A549 (cell line): ENCODE measurements around the gene ZNF331. TPM values are rescaled to one million over a fixed set of nuclear protein-coding genes. Genes with fewer than 3 reads are reported as not detected.
A peak's percentile ranks its signal among the peaks of the same experiment; 100 is the strongest.

Source experiments
- ATAC-seq, 2 experiments: fragments of 200-7000 bp in 1 of 2; fragments of >200 bp in 1 of 2; cut with Nextera tagmentation in 1 of 2; cut with Tn5 transposase in 1 of 2; 3 replicates each; pipeline versions ENCODE4 v1.8.0 to v1.9.1; 2018 to 2020; ENCODE audit warnings: mild to moderate bottlenecking in 1 of 2, moderate library complexity in 1 of 2
- CTCF ChIA-PET: fragments of 300-600 bp; sonication (Branson Sonifier 250); formaldehyde crosslinking; extraction: SDS; loops from one replicate; lab custom pipeline; 2021; ENCODE audit warnings: antibody characterized with exemption, inconsistent platforms; lab: Yijun Ruan, JAX
- POLR2A ChIA-PET: fragments of 350-600 bp; formaldehyde crosslinking; extraction: SDS; loops from one replicate; lab custom pipeline; 2021; ENCODE audit warnings: antibody characterized with exemption, inconsistent platforms; lab: Yijun Ruan, JAX
- DNase-seq, 2 experiments: peaks; one replicate each; pipeline versions ENCODE4 v3.0.0 to v3.0.0-alpha.2; 2011 to 2016; ENCODE audit warnings: low read depth in 1 of 2, low spot score in 1 of 2
- FAIRE-seq: peaks from 2 replicates; lab custom pipeline; 2011; peaks lifted over from hg19 to GRCh38; lab: Jason Lieb, UNC
- H3K27ac ChIP-seq, 2 experiments: fragments of >200 bp; sonication (Bioruptor Twin); formaldehyde crosslinking; 3 replicates each; pipeline ENCODE4 v1.5.1; 2016 to 2017
- H3K4me1 ChIP-seq: fragments of >200 bp; sonication (Bioruptor Twin); formaldehyde crosslinking; 3 replicates; pipeline ENCODE4 v1.6.1; 2016
- H3K4me2 ChIP-seq: fragments of >200 bp; sonication (Bioruptor Twin); formaldehyde crosslinking; 3 replicates; pipeline ENCODE4 v1.6.1; 2016
- H3K4me3 ChIP-seq: fragments of >200 bp; sonication (Bioruptor Twin); formaldehyde crosslinking; 3 replicates; pipeline ENCODE4 v1.5.1; 2016
- H3K9me3 ChIP-seq: fragments of >200 bp; sonication (Bioruptor Twin); formaldehyde crosslinking; 3 replicates; pipeline ENCODE4 v1.6.1; 2016
- ATOH8 ChIP-seq: fragments of 250-450 bp; sonication (Bioruptor Pico); IDR thresholded peaks from 2 replicates; pipeline ENCODE4 v1.5.0; 2020; ENCODE audit warnings: low read depth, mild to moderate bottlenecking, moderate library complexity
- CBX8 ChIP-seq: fragments of 200-600 bp; sonication (generic); IDR thresholded peaks from 2 replicates; pipeline ENCODE4 v1.6.1; 2016
- CHD4 ChIP-seq: fragments of 200-600 bp; sonication (generic); IDR thresholded peaks from 2 replicates; pipeline ENCODE4 v1.6.1; 2016; ENCODE audit warnings: antibody characterized with exemption, mild to moderate bottlenecking, borderline replicate concordance
- EHF ChIP-seq: fragments of 250-450 bp; sonication (Bioruptor Pico); IDR thresholded peaks from 2 replicates; pipeline ENCODE4 v1.5.0; 2020; ENCODE audit warnings: mild to moderate bottlenecking
- EHMT2 ChIP-seq: fragments of 200-600 bp; sonication (generic); IDR thresholded peaks from 2 replicates; pipeline ENCODE4 v1.6.1; 2016; ENCODE audit warnings: antibody characterized with exemption, low read depth, mild to moderate bottlenecking, moderate library complexity
- ELK1 ChIP-seq: fragments of 150-350 bp; IDR thresholded peaks from 2 replicates; pipeline ENCODE4 v1.6.1; 2014; ENCODE audit warnings: low read depth, mild to moderate bottlenecking, low read length
- FOSB ChIP-seq: fragments of 250-450 bp; sonication (Bioruptor Pico); IDR thresholded peaks from 2 replicates; pipeline ENCODE4 v1.5.0; 2020; ENCODE audit warnings: mild to moderate bottlenecking, moderate library complexity
- FOSL2 ChIP-seq, 2 experiments: fragments of 450-650 bp in 1 of 2; fragments of >200 bp in 1 of 2; sonication (Bioruptor Twin) in 1 of 2; formaldehyde crosslinking; IDR thresholded peaks; 2 replicates each; pipeline versions ENCODE4 v1.5.0 to v1.6.1; 2016 to 2020; ENCODE audit warnings: mild to moderate bottlenecking in 1 of 2, moderate library complexity in 1 of 2
- HDAC2 ChIP-seq: fragments of 200-600 bp; sonication (generic); IDR thresholded peaks from 2 replicates; pipeline ENCODE4 v1.6.1; 2016
- HOXA7 ChIP-seq: fragments of 250-450 bp; sonication (Bioruptor Pico); IDR thresholded peaks from 2 replicates; pipeline ENCODE4 v1.5.0; 2020; ENCODE audit warnings: mild to moderate bottlenecking, moderate library complexity
- HOXB13 ChIP-seq: fragments of 250-450 bp; sonication (Bioruptor Pico); IDR thresholded peaks from 2 replicates; pipeline ENCODE4 v1.5.0; 2020; ENCODE audit warnings: low read depth, mild to moderate bottlenecking, moderate library complexity
- HOXB5 ChIP-seq: fragments of 250-450 bp; sonication (Bioruptor Pico); IDR thresholded peaks from 2 replicates; pipeline ENCODE4 v1.5.0; 2020; ENCODE audit warnings: mild to moderate bottlenecking, moderate library complexity
- JUNB ChIP-seq: fragments of >200 bp; sonication (Bioruptor Twin); formaldehyde crosslinking; IDR thresholded peaks from 2 replicates; pipeline ENCODE4 v1.6.1; 2016
- MAZ ChIP-seq: fragments of 150-350 bp; IDR thresholded peaks from 2 replicates; pipeline ENCODE4 v1.6.1; 2014; ENCODE audit warnings: antibody characterized with exemption, low read depth, low read length, borderline replicate concordance
- MYC ChIP-seq: IDR thresholded peaks from 2 replicates; pipeline ENCODE4 v1.6.1; 2012; ENCODE audit warnings: mild to moderate bottlenecking, inconsistent platforms, low read length, improper control_type of control experiment, borderline replicate concordance
- NFE2L2 ChIP-seq: fragments of 150-350 bp; conservative IDR thresholded peaks from 2 replicates; pipeline ENCODE4 v1.6.1; 2014; ENCODE audit warnings: low read length
- POLR2A ChIP-seq: IDR thresholded peaks from 2 replicates; pipeline ENCODE4 v1.6.1; 2012; ENCODE audit warnings: mild to moderate bottlenecking, low read length
- POLR2AphosphoS2 ChIP-seq: conservative IDR thresholded peaks from 2 replicates; pipeline ENCODE4 v1.6.1; 2012; ENCODE audit warnings: low read length, improper control_type of control experiment, inconsistent platforms
- RAD21 ChIP-seq, 2 experiments: fragments of >200 bp in 1 of 2; sonication (Bioruptor Twin) in 1 of 2; formaldehyde crosslinking in 1 of 2; IDR thresholded peaks in 1 of 2; conservative IDR thresholded peaks in 1 of 2; 2 replicates in 1 of 2; 3 replicates in 1 of 2; pipeline ENCODE4 v1.6.1; 2012 to 2018; ENCODE audit warnings: inconsistent platforms in 1 of 2
- RARB ChIP-seq: fragments of 250-450 bp; sonication (Bioruptor Pico); IDR thresholded peaks from 2 replicates; pipeline ENCODE4 v1.8.0; 2021; ENCODE audit warnings: mild to moderate bottlenecking, moderate library complexity
- SMC3 ChIP-seq: fragments of >200 bp; sonication (Bioruptor Twin); formaldehyde crosslinking; IDR thresholded peaks from 3 replicates; pipeline ENCODE4 v1.6.1; 2018; ENCODE audit warnings: inconsistent platforms
- TP53 ChIP-seq: fragments of 250-450 bp; sonication (Bioruptor Pico); IDR thresholded peaks from 2 replicates; pipeline ENCODE4 v1.5.0; 2021; ENCODE audit warnings: mild to moderate bottlenecking, moderate library complexity
- ZNF302 ChIP-seq: fragments of 250-450 bp; sonication (Bioruptor Pico); IDR thresholded peaks from 2 replicates; pipeline ENCODE4 v1.9.0; 2021; ENCODE audit warnings: inconsistent platforms, mild to moderate bottlenecking, moderate library complexity
- WGBS: methylation state at CpG from one replicate; pipeline ENCODE4 v1.1.6; 2017; ENCODE audit errors: missing lambda C conversion rate; 5-methylcytosine and 5-hydroxymethylcytosine counted together
- polyA plus RNA-seq, 4 experiments: library from polyadenylated mRNA; depleted of rRNA in 3 of 4; stranded (reverse); fragments of >200 nt; fragmentation: RNase III in 1 of 4; extraction: RNeasy Plus Mini Kit Qiagen cat#74134 plus additional on column Dnase treatment in 1 of 4; gene quantifications; 2 replicates in 3 of 4; 3 replicates in 1 of 4; pipeline ENCODE4 v1.2.3, GENCODE V29; 2011 to 2017
- TF ChIP-seq, protein P1 (sequence below): fragments of >200 bp; sonication (Bioruptor Twin); formaldehyde crosslinking; IDR thresholded peaks from 3 replicates; pipeline ENCODE4 v1.6.1; 2016
- TF ChIP-seq, protein P2 (sequence below): IDR thresholded peaks from 2 replicates; pipeline ENCODE4 v1.6.1; 2012

Gene ZNF331
- polyA plus RNA-seq, 2 of the 4 experiments (the other 2 are of a cell fraction) = 14.5 to 18.1 TPM

GRCh38 chr19:53518716-53519115 lies 19.2 kb upstream of the ZNF331 start:
- ATAC-seq = no peak
- ChIA-PET POLR2A (no interaction called here), CTCF (no interaction called here)
- TF ChIP-seq RAD21 (conservative IDR thresholded peaks at IDR 0.05 in 1 of 2, IDR thresholded peaks at IDR 0.05 in 1 of 2) = no peak
- no peak for TF ChIP-seq HDAC2
- no peak for TF ChIP-seq CBX8
- WGBS = 48% methylated on average over 1 of the region's 1 CpG
- DNase-seq = no peak
- H3K4me2 ChIP-seq = no peak overlapping the region
- no peak for FAIRE-seq
- H3K4me3 ChIP-seq = no peak overlapping the region
- H3K9me3 ChIP-seq = peaks cover 54% of the 10 kb centered on the region
- H3K27ac ChIP-seq = no peak overlapping the region
- 0 out of 3 replicates have a peak, but pooled peaks cover 3% of the 10 kb centered on the region for H3K4me1 ChIP-seq

GRCh38 chr19:53519446-53519845 lies 18.5 kb upstream of the ZNF331 start:
- TF ChIP-seq POLR2AphosphoS2 = no peak
- no peak for TF ChIP-seq HOXB5 (CRISPR knock-in tag)
- no peak for TF ChIP-seq HOXA7 (CRISPR knock-in tag)
- TF ChIP-seq FOSL2 (IDR thresholded peaks at IDR 0.05) = no peak
- no peak for TF ChIP-seq FOSL2 (CRISPR knock-in tag; IDR thresholded peaks at IDR 0.05)
- no peak overlapping the region for H3K27ac ChIP-seq
- WGBS = 95% methylated on average over 7 of the region's 7 CpGs

DNA sequence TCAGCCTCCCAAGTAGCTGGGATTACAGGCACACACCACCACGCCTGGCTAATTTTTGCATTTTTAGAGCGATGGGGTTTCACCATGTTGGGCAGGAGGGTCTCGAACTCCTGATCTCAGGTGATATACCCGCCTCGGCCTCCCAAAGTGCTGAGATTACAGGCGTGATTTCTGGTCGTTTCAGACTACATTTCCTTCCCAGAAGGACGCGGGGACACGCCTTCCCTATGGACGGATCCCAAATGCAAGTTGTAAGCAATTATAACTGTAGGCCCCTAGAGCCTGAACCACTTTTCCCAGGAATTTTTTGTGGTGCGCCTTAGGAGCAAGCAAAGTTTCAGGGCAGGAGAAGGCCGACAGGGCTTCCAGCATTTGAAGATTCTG lies 17.8 kb upstream of the ZNF331 start:
- ChIA-PET POLR2A (interaction anchor here (0.8 to 1.6 kb wide), 4 partner anchors 17 to 1331 kb away, joined by 3 to 11 read pairs (median 5); partner anchors contain the start of genes PPP2R1A and ZNF765), CTCF (interaction anchor here (1.0 to 1.3 kb wide), 2 partner anchors 13 to 20 kb away, joined by 3 to 4 read pairs; no protein-coding TSS in a partner anchor)
- Histone ChIP-seq H3K9me3 (peaks cover 55% of the 10 kb centered on the region), H3K4me1 (0 out of 3 replicates have a peak, but pooled peaks cover 3% of the 10 kb centered on the region), H3K4me3 (peak overlapping the region; percentile 71), H3K27ac (peak overlapping the region; percentile 71 to 84), H3K4me2 (peak overlapping the region; percentile 79)
- WGBS = 86% methylated on average over 13 of the region's 13 CpGs
- FAIRE-seq (no peak), ATAC-seq (0 out of 6 replicates have a peak, but pooled peaks of 1 of the 2 experiments have one; percentile 2), DNase-seq (no peak)
- TF ChIP-seq RARB (CRISPR knock-in tag) (no peak), TP53 (peak; percentile 47; the same call in 1 of the 2 replicates)
- TF ChIP-seq, protein P1, sequence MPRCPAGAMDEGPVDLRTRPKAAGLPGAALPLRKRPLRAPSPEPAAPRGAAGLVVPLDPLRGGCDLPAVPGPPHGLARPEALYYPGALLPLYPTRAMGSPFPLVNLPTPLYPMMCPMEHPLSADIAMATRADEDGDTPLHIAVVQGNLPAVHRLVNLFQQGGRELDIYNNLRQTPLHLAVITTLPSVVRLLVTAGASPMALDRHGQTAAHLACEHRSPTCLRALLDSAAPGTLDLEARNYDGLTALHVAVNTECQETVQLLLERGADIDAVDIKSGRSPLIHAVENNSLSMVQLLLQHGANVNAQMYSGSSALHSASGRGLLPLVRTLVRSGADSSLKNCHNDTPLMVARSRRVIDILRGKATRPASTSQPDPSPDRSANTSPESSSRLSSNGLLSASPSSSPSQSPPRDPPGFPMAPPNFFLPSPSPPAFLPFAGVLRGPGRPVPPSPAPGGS = no peak

More at GRCh38 chr19:53519446-53519845, 18.5 kb upstream of the ZNF331 start:
- Histone ChIP-seq H3K9me3 (peaks cover 55% of the 10 kb centered on the region), H3K4me1 (0 out of 3 replicates have a peak, but pooled peaks cover 3% of the 10 kb centered on the region), H3K4me2 (no peak overlapping the region), H3K4me3 (no peak overlapping the region)
- DNase-seq (no peak), ATAC-seq (no peak), FAIRE-seq (no peak)
- CTCF ChIA-PET = interaction anchor here (0.5 kb wide), 1 partner anchor 189 kb away, joined by 3 read pairs; no protein-coding TSS in a partner anchor
- POLR2A ChIA-PET = interaction anchor here (1.6 kb wide), 1 partner anchor 125 kb away, joined by 11 read pairs; the partner anchor contains the start of gene ZNF765

- Histone ChIP-seq H3K27ac (peak overlapping the region; percentile 71 to 84), H3K4me1 (0 out of 3 replicates have a peak, but pooled peaks cover 3% of the 10 kb centered on the region), H3K4me2 (peak overlapping the region; percentile 79), H3K4me3 (peak overlapping the region; percentile 71), H3K9me3 (peaks cover 60% of the 10 kb centered on the region)
- FAIRE-seq = peak; percentile 94
- ChIA-PET POLR2A (interaction anchor here (0.6 to 1.6 kb wide), 5 partner anchors 16 to 1331 kb away, joined by 3 to 11 read pairs (median 5); partner anchors contain the start of genes PPP2R1A and ZNF765), CTCF (interaction anchor here (0.8 to 1.3 kb wide), 3 partner anchors 13 to 21 kb away, joined by 3 to 4 read pairs (median 3); no protein-coding TSS in a partner anchor)
- peak; percentile 95 to 99 for DNase-seq
- ATAC-seq = peak; percentile 98 to 99
- 3% methylated on average over 35 of the region's 46 CpGs for WGBS
- no peak for TF ChIP-seq FOSB (CRISPR knock-in tag)
- no peak for TF ChIP-seq JUNB
- 0 out of 2 replicates have a peak, but pooled peaks have one; percentile 39 for TF ChIP-seq ATOH8 (CRISPR knock-in tag)
- no peak for TF ChIP-seq SMC3
- no peak for TF ChIP-seq CHD4
- TF ChIP-seq HDAC2 = peak; percentile 95
- no peak for TF ChIP-seq NFE2L2
- 0 out of 2 replicates have a peak, but pooled peaks have one; percentile 82 for TF ChIP-seq EHF
- no peak for TF ChIP-seq ELK1
- TF ChIP-seq POLR2A = 0 out of 2 replicates have a peak, but pooled peaks have one; percentile 13
- TF ChIP-seq, protein P2, sequence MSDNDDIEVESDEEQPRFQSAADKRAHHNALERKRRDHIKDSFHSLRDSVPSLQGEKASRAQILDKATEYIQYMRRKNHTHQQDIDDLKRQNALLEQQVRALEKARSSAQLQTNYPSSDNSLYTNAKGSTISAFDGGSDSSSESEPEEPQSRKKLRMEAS = peak; percentile 93
- no peak for TF ChIP-seq EHMT2
- TF ChIP-seq ZNF302 = no peak
- TF ChIP-seq HOXB13 (CRISPR knock-in tag) = peak; percentile 84; the same call in 1 of the 2 replicates
- TF ChIP-seq MAZ = 0 out of 2 replicates have a peak, but pooled peaks have one; percentile 37
- TF ChIP-seq MYC = peak; percentile 65; the same call in 1 of the 2 replicates
Observed at GRCh38 chr19:53520547-53521372, 17.2 kb upstream of the ZNF331 start.
